ENCODE data around the gene PTPN1. TPM values are rescaled to one million over a fixed set of nuclear protein-coding genes. Genes with fewer than 3 reads are reported as not detected.

PTPN1 gene
- total and polyA plus RNA-seq, 3 donors from 2014 or later, result 42.0 to 44.3 (median 44.0) TPM

DNA sequence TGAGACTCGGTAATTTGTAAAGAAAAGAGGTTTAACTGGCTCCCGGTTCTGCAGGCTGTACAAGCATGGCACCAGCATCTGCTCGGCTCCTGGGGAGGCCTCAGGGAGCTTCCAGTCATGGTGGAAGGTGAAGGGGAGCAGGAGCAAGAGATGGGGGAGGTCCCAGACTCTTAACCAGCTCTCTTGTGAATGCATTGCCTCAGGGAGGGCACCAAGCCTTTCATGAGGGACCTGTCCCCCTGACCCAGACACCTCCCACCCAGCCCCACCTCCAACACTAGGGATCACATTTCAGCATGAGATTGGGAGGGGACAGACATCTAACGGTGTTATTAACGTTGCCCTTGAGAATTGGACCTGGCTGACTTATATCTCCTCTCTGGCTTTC lies 68.6 kb downstream of the PTPN1 start:
- Histone ChIP-seq H3K27ac (no peak overlapping the region), H3K27me3 (no peaks in the 10 kb centered on the region), H3K9me3 (no peaks in the 10 kb centered on the region), H3K36me3 (ENCODE audit: low read depth, missing control alignments) (no peaks in the 10 kb centered on the region), H3K4me3 (no peak overlapping the region), H3K4me1 (no peaks in the 10 kb centered on the region)
- WGBS, 2 donors, result 72 to 80% methylated on average over 5 of the region's 5 CpGs
- intact Hi-C loops (cut with DNase I; ENCODE audit: low total_unique reads), result loop anchor here (10.0 kb wide), 1 partner anchor 394 kb away; no protein-coding TSS in a partner anchor
- TF ChIP-seq POLR2A (IDR thresholded peaks at IDR 0.05), result no peak
- TF ChIP-seq, protein P1, sequence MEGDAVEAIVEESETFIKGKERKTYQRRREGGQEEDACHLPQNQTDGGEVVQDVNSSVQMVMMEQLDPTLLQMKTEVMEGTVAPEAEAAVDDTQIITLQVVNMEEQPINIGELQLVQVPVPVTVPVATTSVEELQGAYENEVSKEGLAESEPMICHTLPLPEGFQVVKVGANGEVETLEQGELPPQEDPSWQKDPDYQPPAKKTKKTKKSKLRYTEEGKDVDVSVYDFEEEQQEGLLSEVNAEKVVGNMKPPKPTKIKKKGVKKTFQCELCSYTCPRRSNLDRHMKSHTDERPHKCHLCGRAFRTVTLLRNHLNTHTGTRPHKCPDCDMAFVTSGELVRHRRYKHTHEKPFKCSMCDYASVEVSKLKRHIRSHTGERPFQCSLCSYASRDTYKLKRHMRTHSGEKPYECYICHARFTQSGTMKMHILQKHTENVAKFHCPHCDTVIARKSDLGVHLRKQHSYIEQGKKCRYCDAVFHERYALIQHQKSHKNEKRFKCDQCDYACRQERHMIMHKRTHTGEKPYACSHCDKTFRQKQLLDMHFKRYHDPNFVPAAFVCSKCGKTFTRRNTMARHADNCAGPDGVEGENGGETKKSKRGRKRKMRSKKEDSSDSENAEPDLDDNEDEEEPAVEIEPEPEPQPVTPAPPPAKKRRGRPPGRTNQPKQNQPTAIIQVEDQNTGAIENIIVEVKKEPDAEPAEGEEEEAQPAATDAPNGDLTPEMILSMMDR (IDR thresholded peaks at IDR 0.05), result no peak
- DNase-seq, result no peak

DNA sequence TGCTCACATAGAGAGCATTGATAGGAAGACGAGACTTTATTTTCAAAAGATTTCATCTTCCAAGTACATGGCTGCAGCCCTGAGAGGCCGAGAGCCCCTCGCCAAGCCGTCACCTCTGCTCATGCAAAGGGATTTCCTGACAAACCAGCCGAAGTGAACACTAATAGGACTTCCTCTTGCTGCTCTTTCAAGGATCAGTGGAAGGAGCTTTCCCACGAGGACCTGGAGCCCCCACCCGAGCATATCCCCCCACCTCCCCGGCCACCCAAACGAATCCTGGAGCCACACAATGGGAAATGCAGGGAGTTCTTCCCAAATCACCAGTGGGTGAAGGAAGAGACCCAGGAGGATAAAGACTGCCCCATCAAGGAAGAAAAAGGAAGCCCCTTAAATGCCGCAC lies 69.3 kb downstream of the PTPN1 start:
- H3K27me3 ChIP-seq, result no peaks in the 10 kb centered on the region
- H3K4me3 ChIP-seq, result no peak overlapping the region
- intact Hi-C loops (cut with DNase I; ENCODE audit: low total_unique reads), result loop anchor here (10.0 kb wide), 1 partner anchor 395 kb away; no protein-coding TSS in a partner anchor
- H3K36me3 ChIP-seq (ENCODE audit: low read depth, missing control alignments), result no peaks in the 10 kb centered on the region
- TF ChIP-seq, protein P1 (IDR thresholded peaks at IDR 0.05), result no peak
- TF ChIP-seq POLR2A (IDR thresholded peaks at IDR 0.05), result no peak
- H3K27ac ChIP-seq, result no peak overlapping the region
- no peaks in the 10 kb centered on the region for H3K9me3 ChIP-seq
- H3K4me1 ChIP-seq, result no peaks in the 10 kb centered on the region
- no peak for DNase-seq
- 74 to 81% methylated on average over 10 of the region's 10 CpGs for WGBS, 2 donors

DNA sequence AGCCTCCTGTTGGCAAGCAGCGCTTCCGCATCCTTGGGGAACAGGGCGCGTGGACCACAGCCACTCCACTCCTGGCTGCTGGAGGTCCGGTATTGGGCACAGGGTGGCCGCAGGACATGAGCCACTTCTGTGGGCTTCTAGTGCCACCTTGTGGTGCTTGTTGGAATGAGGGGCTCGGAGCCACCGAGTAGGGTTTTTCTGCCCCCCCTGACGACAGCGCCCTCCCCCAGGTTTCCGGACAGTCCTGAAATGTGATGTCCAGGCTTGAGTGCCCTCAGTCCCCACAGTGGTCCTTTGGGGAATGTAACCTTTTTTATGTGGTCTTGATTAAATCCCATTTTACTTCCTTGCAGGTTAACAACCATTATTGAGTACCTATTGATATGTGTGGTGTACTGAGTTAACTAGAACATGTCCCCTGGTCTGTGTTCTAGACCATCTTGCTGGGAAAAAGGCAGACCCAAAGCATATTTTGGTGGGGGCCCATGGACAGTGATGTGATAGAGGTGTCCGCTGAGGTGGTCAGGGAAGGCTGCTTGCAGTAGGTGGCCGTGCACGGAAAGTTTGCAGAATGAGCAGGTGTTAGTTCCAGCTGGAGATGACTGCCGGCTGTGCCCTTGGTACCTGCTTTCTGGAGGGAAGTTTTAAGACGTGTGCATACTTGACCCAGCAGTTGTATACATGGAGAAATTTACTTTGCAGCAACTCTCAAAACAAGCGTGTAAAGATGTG lies 70.0 kb downstream of the PTPN1 start:
- intact Hi-C loops (cut with DNase I; ENCODE audit: low total_unique reads), result no loop called here
- Histone ChIP-seq H3K9me3 (no peaks in the 10 kb centered on the region), H3K4me3 (no peak overlapping the region), H3K36me3 (ENCODE audit: low read depth, missing control alignments) (no peaks in the 10 kb centered on the region), H3K27ac (no peak overlapping the region), H3K4me1 (no peaks in the 10 kb centered on the region), H3K27me3 (no peaks in the 10 kb centered on the region)
- peak; percentile 71 for DNase-seq
- TF ChIP-seq, protein P1 (IDR thresholded peaks at IDR 0.05), result peak; percentile 63 to 75 (median 66)
- TF ChIP-seq POLR2A (IDR thresholded peaks at IDR 0.05), result no peak
- 58 to 65% methylated on average over 13 to 17 of the region's 17 CpGs for WGBS, 2 donors

DNA sequence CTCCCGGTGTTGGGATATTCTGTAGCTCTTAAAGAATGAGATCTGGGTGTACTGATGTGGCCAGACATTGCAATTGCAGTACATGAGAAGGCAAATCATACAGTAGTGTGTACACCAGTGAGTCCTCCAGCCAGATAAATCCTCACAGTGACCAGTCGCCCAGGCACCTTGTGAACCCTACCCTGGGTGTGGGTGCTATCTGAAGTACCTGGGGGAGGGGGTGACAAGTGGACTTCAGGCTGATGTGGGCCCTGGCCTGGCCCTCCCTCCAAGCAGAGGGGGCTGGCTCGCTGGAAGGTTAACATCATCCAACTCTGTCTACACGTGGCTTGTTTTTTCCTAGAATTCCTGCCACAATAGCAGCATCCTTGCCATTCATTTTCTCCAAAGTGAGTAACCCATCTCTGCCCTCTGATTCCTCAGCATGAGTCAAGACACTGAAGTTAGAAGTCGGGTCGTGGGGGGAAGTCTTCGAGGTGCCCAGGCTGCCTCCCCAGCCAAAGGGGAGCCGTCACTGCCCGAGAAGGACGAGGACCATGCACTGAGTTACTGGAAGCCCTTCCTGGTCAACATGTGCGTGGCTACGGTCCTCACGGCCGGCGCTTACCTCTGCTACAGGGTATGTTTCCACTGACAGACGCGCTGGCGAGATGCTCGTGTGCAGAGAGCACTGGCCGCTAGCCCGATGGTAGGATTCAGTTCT lies 70.8 kb downstream of the PTPN1 start:
- no peak for DNase-seq
- H3K27ac ChIP-seq, result no peak overlapping the region
- no peaks in the 10 kb centered on the region for H3K36me3 ChIP-seq (ENCODE audit: low read depth, missing control alignments)
- no peaks in the 10 kb centered on the region for H3K27me3 ChIP-seq
- no peak for TF ChIP-seq POLR2A (IDR thresholded peaks at IDR 0.05)
- TF ChIP-seq, protein P1 (IDR thresholded peaks at IDR 0.05), result no peak
- intact Hi-C loops (cut with DNase I; ENCODE audit: low total_unique reads), result no loop called here
- 85 to 86% methylated on average over 21 of the region's 21 CpGs for WGBS, 2 donors
- H3K4me3 ChIP-seq, result no peak overlapping the region
- no peaks in the 10 kb centered on the region for H3K9me3 ChIP-seq
- H3K4me1 ChIP-seq, result no peaks in the 10 kb centered on the region
